SK-N-SH (cell line): ENCODE results near the gene TAPBP. TPM values are rescaled to one million over a fixed set of nuclear protein-coding genes. Genes with fewer than 3 reads are reported as not detected.

ENCODE experiments used
- CTCF ChIA-PET: fragments of 300-600, 350-600 bp; formaldehyde crosslinking; extraction: SDS; loops from one replicate; lab custom pipeline; 2021; lab: Yijun Ruan, JAX
- POLR2A ChIA-PET: fragments of 350-600 bp; sonication (Branson Sonifier 250); formaldehyde crosslinking; extraction: SDS; loops from one replicate; lab custom pipeline; 2020; ENCODE audit warnings: antibody characterized with exemption, inconsistent platforms; lab: Yijun Ruan, JAX
- DNase-seq: peaks from one replicate; pipeline ENCODE4 v3.0.0; 2012
- H2AFZ ChIP-seq: fragments of 200-600 bp; sonication (generic); 2 replicates; pipeline ENCODE4 v1.8.1; 2016; ENCODE audit warnings: antibody characterized with exemption, mild to moderate bottlenecking, low read depth
- H3F3A ChIP-seq: fragments of 200-600 bp; sonication (generic); replicated peaks from 2 replicates; pipeline ENCODE3; 2016; ENCODE audit warnings: antibody characterized with exemption, mild to moderate bottlenecking; ENCODE audit not compliant: insufficient read depth
- H3K27ac ChIP-seq, 2 experiments: fragments of 200-500 bp in 1 of 2; fragments of 200-600 bp in 1 of 2; sonication (Bioruptor generic) in 1 of 2; sonication (generic), shearing (Covaris generic) in 1 of 2; 2 replicates each; pipeline versions ENCODE4 v1.5.1 to v1.6.1; 2014 to 2016; ENCODE audit warnings: low read depth in 2 of 2, inconsistent platforms in 1 of 2, low read length in 1 of 2, mild to moderate bottlenecking in 1 of 2, mixed read lengths in 1 of 2
- H3K27me3 ChIP-seq: fragments of 200-600 bp; sonication (generic), shearing (Covaris generic); 2 replicates; pipeline ENCODE4 v1.6.1; 2016; ENCODE audit warnings: mixed run types; ENCODE audit not compliant: insufficient read depth
- H3K36me3 ChIP-seq, 2 experiments: fragments of 200-500 bp in 1 of 2; fragments of 200-600 bp in 1 of 2; sonication (Bioruptor generic) in 1 of 2; sonication (generic) in 1 of 2; replicated peaks in 1 of 2; 2 replicates each; pipeline versions ENCODE3 to v1.5.1; 2014 to 2016; ENCODE audit warnings: low read length in 1 of 2, mild to moderate bottlenecking in 1 of 2; ENCODE audit not compliant: insufficient read depth in 2 of 2, control insufficient read depth in 1 of 2
- H3K4me1 ChIP-seq, 2 experiments: fragments of 200-500 bp in 1 of 2; fragments of 200-600 bp in 1 of 2; sonication (Bioruptor generic) in 1 of 2; sonication (generic), shearing (Covaris generic) in 1 of 2; 2 replicates each; pipeline versions ENCODE4 v1.5.1 to v1.6.1; 2014 to 2016; ENCODE audit warnings: low read depth in 1 of 2, low read length in 1 of 2, mixed run types in 1 of 2; ENCODE audit not compliant: insufficient read depth in 2 of 2, control insufficient read depth in 1 of 2
- H3K4me2 ChIP-seq: fragments of 200-600 bp; sonication (generic), shearing (Covaris generic); 2 replicates; pipeline ENCODE4 v1.6.1; 2017; ENCODE audit warnings: mixed run types
- H3K4me3 ChIP-seq, 2 experiments: fragments of 200-500 bp in 1 of 2; fragments of 200-600 bp in 1 of 2; sonication (Bioruptor generic) in 1 of 2; sonication (generic), shearing (Covaris generic) in 1 of 2; 2 replicates each; pipeline versions ENCODE4 v1.5.1 to v1.8.1; 2014 to 2016; ENCODE audit warnings: low read depth in 2 of 2, inconsistent platforms in 1 of 2, low read length in 1 of 2, mild to moderate bottlenecking in 1 of 2, mixed read lengths in 1 of 2, moderate library complexity in 1 of 2
- H3K79me2 ChIP-seq: fragments of 200-600 bp; sonication (generic); 2 replicates; pipeline ENCODE4 v1.8.1; 2017; ENCODE audit warnings: mild to moderate bottlenecking; ENCODE audit not compliant: insufficient read depth
- H3K9ac ChIP-seq: fragments of 200-600 bp; sonication (generic); 2 replicates; pipeline ENCODE4 v1.6.1; 2017; ENCODE audit warnings: mixed run types
- H3K9me2 ChIP-seq: fragments of 200-600 bp; sonication (generic); 2 replicates; pipeline ENCODE4 v1.6.1; 2017; ENCODE audit warnings: mixed run types
- H3K9me3 ChIP-seq: fragments of 200-600 bp; sonication (generic); 2 replicates; pipeline ENCODE4 v1.6.1; 2017; ENCODE audit warnings: mixed run types, mild to moderate bottlenecking, moderate library complexity
- H4K20me1 ChIP-seq: fragments of 200-600 bp; sonication (generic); 2 replicates; pipeline ENCODE4 v1.6.1; 2017; ENCODE audit warnings: mild to moderate bottlenecking, mixed run types; ENCODE audit not compliant: insufficient read depth
- ELF1 ChIP-seq: IDR thresholded peaks from 2 replicates; pipeline ENCODE4 v1.4.0; 2012
- EZH2phosphoT487 ChIP-seq: fragments of 200-600 bp; sonication (generic); IDR thresholded peaks from 2 replicates; pipeline ENCODE4 v1.6.1; 2017; ENCODE audit warnings: low read depth, mixed run types, mild to moderate bottlenecking, antibody characterized with exemption, moderate library complexity, borderline replicate concordance
- FOSL2 ChIP-seq: IDR thresholded peaks from 2 replicates; pipeline ENCODE4 v1.4.0; 2012; ENCODE audit warnings: low read depth, mild to moderate bottlenecking, moderate library complexity, borderline replicate concordance
- FOXM1 ChIP-seq: IDR thresholded peaks from 2 replicates; pipeline ENCODE4 v1.4.0; 2012; ENCODE audit warnings: low read depth, mild to moderate bottlenecking
- JUND ChIP-seq: IDR thresholded peaks from 2 replicates; pipeline ENCODE4 v1.4.0; 2012
- NRF1 ChIP-seq: IDR thresholded peaks from 2 replicates; pipeline ENCODE4 v1.6.1; 2012; ENCODE audit warnings: low read depth, mild to moderate bottlenecking, low read length
- RCOR1 ChIP-seq: fragments of 150-350 bp; IDR thresholded peaks from 2 replicates; pipeline ENCODE4 v1.6.1; 2017; ENCODE audit warnings: antibody characterized with exemption, low read length
- RFX5 ChIP-seq: IDR thresholded peaks from 2 replicates; pipeline ENCODE4 v1.6.1; 2012; ENCODE audit warnings: mild to moderate bottlenecking, improper control_type of control experiment, low read length
- TAF1 ChIP-seq: IDR thresholded peaks from 2 replicates; pipeline ENCODE4 v1.6.1; 2012; ENCODE audit warnings: low read depth, mild to moderate bottlenecking, low read length, moderate library complexity, borderline replicate concordance
- TEAD4 ChIP-seq: IDR thresholded peaks from 2 replicates; pipeline ENCODE4 v1.4.0; 2012; ENCODE audit warnings: mild to moderate bottlenecking, borderline replicate concordance; ENCODE audit not compliant: insufficient read depth
- WGBS: methylation state at CpG from one replicate; pipeline ENCODE4 v1.1.6; 2017; ENCODE audit warnings: low lambda C conversion rate; 5-methylcytosine and 5-hydroxymethylcytosine counted together
- polyA plus RNA-seq, 3 experiments: library from polyadenylated mRNA; depleted of rRNA; stranded (reverse); fragments of >200 nt; gene quantifications; 2 replicates each; pipeline ENCODE4 v1.2.3, GENCODE V29; 2012
- TF ChIP-seq, protein P1 (sequence below): fragments of 150-350 bp; IDR thresholded peaks from 2 replicates; pipeline ENCODE4 v1.6.1; 2017; ENCODE audit warnings: antibody characterized with exemption, low read length, low read depth, borderline replicate concordance
- TF ChIP-seq, protein P2 (sequence below): IDR thresholded peaks from 2 replicates; pipeline ENCODE4 v1.6.1; 2012; ENCODE audit warnings: mild to moderate bottlenecking, low read depth, low read length, moderate library complexity
- TF ChIP-seq, protein P3 (sequence below): IDR thresholded peaks from 2 replicates; pipeline ENCODE4 v1.4.0; 2012; ENCODE audit warnings: low read depth

The TAPBP gene
- polyA plus RNA-seq, 1 of the 3 experiments (the other 2 are of a cell fraction): 44.5 TPM

DNA sequence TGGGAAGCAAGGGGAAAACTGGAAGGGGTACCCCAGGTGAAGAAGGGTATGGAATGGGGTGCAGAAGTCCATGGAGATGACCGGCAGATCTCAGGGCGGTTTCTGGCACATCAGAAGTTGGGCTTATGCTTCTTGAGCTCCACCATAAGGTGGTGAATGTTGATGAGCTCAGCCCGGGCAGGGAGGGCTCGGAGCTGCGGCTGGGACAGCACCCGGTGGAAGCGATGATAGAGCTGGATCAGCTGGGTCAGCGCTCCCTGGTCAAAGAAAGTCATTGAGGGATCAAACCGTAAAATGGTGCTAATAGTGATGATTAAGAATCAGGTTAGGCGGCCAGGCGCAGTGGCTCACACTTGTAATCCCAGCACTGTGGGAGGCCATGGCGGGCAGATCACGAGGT lies 63.1 kb downstream of the TAPBP start:
- Histone ChIP-seq H3K4me3 (0 out of 4 replicates have a peak overlapping the region, but pooled peaks of 1 of the 2 experiments have one; percentile 71), H3K4me2 (peak overlapping the region; percentile 97), H3K27ac (peak overlapping the region in 1 of 2 experiments; percentile 96; a peak in 2 of 4 replicates), H3K36me3 (peaks cover 6 to 16% of the 10 kb centered on the region in 2 experiments), H3K27me3 (no peaks in the 10 kb centered on the region), H2AFZ (no peak overlapping the region), H3K9me3 (no peaks in the 10 kb centered on the region), H3K79me2 (peaks cover 10% of the 10 kb centered on the region; the same call in 1 of the 2 replicates), H3K9me2 (no peaks in the 10 kb centered on the region), H4K20me1 (no peaks in the 10 kb centered on the region), H3K9ac (no peak overlapping the region), H3K4me1 (peaks cover 21 to 30% of the 10 kb centered on the region in 2 experiments), H3F3A (peaks cover 41% of the 10 kb centered on the region)
- POLR2A ChIA-PET: interaction anchor here (3.0 kb wide), 1 partner anchor 21 kb away, joined by 14 read pairs; the partner anchor contains the start of genes RPS18 and VPS52
- DNase-seq: no peak
- WGBS: 97% methylated on average over 12 of the region's 13 CpGs
- CTCF ChIA-PET: interaction anchor here (1.2 to 7.3 kb wide), 5 partner anchors 12 to 279 kb away, joined by 3 to 96 read pairs (median 5); no protein-coding TSS in a partner anchor
- no peak for TF ChIP-seq TEAD4
- no peak for TF ChIP-seq FOSL2
- no peak for TF ChIP-seq RCOR1
- TF ChIP-seq, protein P1, sequence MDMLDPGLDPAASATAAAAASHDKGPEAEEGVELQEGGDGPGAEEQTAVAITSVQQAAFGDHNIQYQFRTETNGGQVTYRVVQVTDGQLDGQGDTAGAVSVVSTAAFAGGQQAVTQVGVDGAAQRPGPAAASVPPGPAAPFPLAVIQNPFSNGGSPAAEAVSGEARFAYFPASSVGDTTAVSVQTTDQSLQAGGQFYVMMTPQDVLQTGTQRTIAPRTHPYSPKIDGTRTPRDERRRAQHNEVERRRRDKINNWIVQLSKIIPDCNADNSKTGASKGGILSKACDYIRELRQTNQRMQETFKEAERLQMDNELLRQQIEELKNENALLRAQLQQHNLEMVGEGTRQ: no peak
- no peak for TF ChIP-seq NRF1
- TF ChIP-seq TAF1: no peak
- no peak for TF ChIP-seq JUND

DNA sequence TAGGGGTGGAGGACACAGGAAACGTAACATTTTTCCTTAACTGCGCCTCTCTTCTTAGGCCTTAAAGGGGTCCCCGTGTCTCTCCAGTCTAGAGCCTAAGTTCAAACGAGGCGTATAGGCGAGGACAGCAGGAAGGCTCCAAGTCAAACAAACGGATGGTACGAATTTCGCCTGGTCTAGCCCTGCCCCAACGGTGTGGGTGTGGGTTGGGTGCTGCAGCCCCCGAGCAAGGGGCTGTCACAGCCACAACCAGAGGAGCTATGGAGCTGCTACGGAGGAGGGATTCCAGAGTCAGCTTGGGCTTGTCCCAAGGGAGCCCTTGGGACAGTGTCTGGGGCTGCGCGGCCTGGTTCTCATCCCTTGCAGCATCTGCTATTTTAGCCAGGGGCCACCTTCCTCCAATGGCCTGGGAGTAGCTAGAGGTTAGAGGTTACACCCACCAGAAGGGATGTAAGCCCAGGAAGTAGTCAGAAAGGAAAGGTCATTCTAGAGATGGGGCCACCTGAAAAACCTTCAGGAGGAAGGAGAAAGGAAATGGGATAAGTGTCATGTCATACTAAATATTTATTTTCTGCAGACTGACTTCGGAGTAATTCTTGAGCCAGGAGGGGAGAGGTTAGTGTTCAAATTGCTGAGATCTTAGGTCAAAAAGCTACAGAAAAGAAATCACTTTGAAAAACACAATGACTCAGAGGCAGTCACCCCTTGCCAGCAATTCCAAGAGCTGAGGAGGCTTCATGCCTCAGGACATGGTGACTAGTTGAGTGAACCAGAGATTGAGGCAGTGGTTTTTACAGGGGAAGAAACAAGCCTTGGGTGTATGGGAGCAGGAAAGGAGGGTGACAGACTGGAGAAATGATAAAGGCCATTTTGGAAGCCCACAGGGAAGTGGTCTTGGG lies 63.9 kb downstream of the TAPBP start:
- Histone ChIP-seq H3K27ac (peak overlapping the region; percentile 96), H3K36me3 (peaks cover 6 to 16% of the 10 kb centered on the region in 2 experiments), H2AFZ (peak overlapping the region; percentile 80), H3K9me2 (no peaks in the 10 kb centered on the region), H3K9me3 (no peaks in the 10 kb centered on the region), H3K9ac (peak overlapping the region; percentile 90), H3K4me3 (peak overlapping the region; percentile 62 to 71), H3K4me2 (peak overlapping the region; percentile 97), H3K79me2 (peaks cover 10% of the 10 kb centered on the region; the same call in 1 of the 2 replicates), H3F3A (peaks cover 41% of the 10 kb centered on the region), H4K20me1 (no peaks in the 10 kb centered on the region)
- ChIA-PET POLR2A (interaction anchor here (0.8 to 3.0 kb wide), 8 partner anchors 22 to 278 kb away, joined by 3 to 18 read pairs (median 4); partner anchors contain the start of genes B3GALT4, RING1, RPS18 and VPS52), CTCF (interaction anchor here (1.0 to 7.3 kb wide), 15 partner anchors 9 to 317 kb away, joined by 3 to 96 read pairs (median 18); partner anchors contain the start of genes RING1, RPS18 and VPS52)
- 13% methylated on average over 15 of the region's 15 CpGs for WGBS
- DNase-seq: peak; percentile 36
- TF ChIP-seq EZH2phosphoT487: no peak
- TF ChIP-seq RFX5: no peak
- TF ChIP-seq, protein P2, sequence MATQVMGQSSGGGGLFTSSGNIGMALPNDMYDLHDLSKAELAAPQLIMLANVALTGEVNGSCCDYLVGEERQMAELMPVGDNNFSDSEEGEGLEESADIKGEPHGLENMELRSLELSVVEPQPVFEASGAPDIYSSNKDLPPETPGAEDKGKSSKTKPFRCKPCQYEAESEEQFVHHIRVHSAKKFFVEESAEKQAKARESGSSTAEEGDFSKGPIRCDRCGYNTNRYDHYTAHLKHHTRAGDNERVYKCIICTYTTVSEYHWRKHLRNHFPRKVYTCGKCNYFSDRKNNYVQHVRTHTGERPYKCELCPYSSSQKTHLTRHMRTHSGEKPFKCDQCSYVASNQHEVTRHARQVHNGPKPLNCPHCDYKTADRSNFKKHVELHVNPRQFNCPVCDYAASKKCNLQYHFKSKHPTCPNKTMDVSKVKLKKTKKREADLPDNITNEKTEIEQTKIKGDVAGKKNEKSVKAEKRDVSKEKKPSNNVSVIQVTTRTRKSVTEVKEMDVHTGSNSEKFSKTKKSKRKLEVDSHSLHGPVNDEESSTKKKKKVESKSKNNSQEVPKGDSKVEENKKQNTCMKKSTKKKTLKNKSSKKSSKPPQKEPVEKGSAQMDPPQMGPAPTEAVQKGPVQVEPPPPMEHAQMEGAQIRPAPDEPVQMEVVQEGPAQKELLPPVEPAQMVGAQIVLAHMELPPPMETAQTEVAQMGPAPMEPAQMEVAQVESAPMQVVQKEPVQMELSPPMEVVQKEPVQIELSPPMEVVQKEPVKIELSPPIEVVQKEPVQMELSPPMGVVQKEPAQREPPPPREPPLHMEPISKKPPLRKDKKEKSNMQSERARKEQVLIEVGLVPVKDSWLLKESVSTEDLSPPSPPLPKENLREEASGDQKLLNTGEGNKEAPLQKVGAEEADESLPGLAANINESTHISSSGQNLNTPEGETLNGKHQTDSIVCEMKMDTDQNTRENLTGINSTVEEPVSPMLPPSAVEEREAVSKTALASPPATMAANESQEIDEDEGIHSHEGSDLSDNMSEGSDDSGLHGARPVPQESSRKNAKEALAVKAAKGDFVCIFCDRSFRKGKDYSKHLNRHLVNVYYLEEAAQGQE: no peak
- peak; percentile 34; the same call in 1 of the 2 replicates for TF ChIP-seq FOSL2
- no peak for TF ChIP-seq ELF1
- no peak for TF ChIP-seq FOXM1
- TF ChIP-seq, protein P3, sequence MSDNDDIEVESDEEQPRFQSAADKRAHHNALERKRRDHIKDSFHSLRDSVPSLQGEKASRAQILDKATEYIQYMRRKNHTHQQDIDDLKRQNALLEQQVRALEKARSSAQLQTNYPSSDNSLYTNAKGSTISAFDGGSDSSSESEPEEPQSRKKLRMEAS: no peak
- TF ChIP-seq, all 33 proteins: peak for 1
- Histone ChIP-seq H3K27me3 (no peaks in the 10 kb centered on the region), H3K4me1 (peaks cover 21 to 30% of the 10 kb centered on the region in 2 experiments)
